ENCODE data around the gene SLC41A1. TPM values are rescaled to one million over a fixed set of nuclear protein-coding genes. Genes with fewer than 3 reads are reported as not detected.

SLC41A1 gene
- total RNA-seq, 1 donor from 2014 or later, result 19.4 TPM

- no peak overlapping the region for H3K27ac Mint-ChIP-seq
- no peak overlapping the region for H3K4me3 Mint-ChIP-seq
- no peak for TF ChIP-seq CTCF (IDR thresholded peaks at IDR 0.05; ENCODE audit: unreplicated experiment)
- no peaks in the 10 kb centered on the region for H3K9me3 Mint-ChIP-seq
- no peaks in the 10 kb centered on the region for H3K27me3 Mint-ChIP-seq (ENCODE audit: low read depth)
- DNase-seq (ENCODE audit: low spot score in 2 of 2, unreplicated experiment in 2 of 2), result no peak
- H3K4me1 Mint-ChIP-seq, result no peaks in the 10 kb centered on the region
- H3K36me3 Mint-ChIP-seq, result peaks cover 4% of the 10 kb centered on the region
These were observed 27.6 kb downstream of the SLC41A1 start for GRCh38 chr1:205785446-205785845.

- TF ChIP-seq CTCF (IDR thresholded peaks at IDR 0.05; ENCODE audit: unreplicated experiment), result no peak
- no peak for DNase-seq (ENCODE audit: low spot score in 2 of 2, unreplicated experiment in 2 of 2)
- no peak overlapping the region for H3K4me3 Mint-ChIP-seq
These were observed 29.1 kb downstream of the SLC41A1 start for GRCh38 chr1:205783904-205784303.

GRCh38 chr1:205783433-205783795 is 29.6 kb downstream of the SLC41A1 start:
- Mint-ChIP-seq H3K4me3 (no peak overlapping the region), H3K9me3 (no peaks in the 10 kb centered on the region), H3K27ac (no peak overlapping the region), H3K36me3 (no peaks in the 10 kb centered on the region), H3K27me3 (ENCODE audit: low read depth) (no peaks in the 10 kb centered on the region), H3K4me1 (no peaks in the 10 kb centered on the region)
- TF ChIP-seq CTCF (IDR thresholded peaks at IDR 0.05; ENCODE audit: unreplicated experiment), result no peak
- no peak for DNase-seq (ENCODE audit: low spot score in 2 of 2, unreplicated experiment in 2 of 2)

More at GRCh38 chr1:205783904-205784303, 29.1 kb downstream of the SLC41A1 start:
- Mint-ChIP-seq H3K9me3 (no peaks in the 10 kb centered on the region), H3K27ac (no peak overlapping the region), H3K36me3 (no peaks in the 10 kb centered on the region), H3K4me1 (no peaks in the 10 kb centered on the region), H3K27me3 (ENCODE audit: low read depth) (no peaks in the 10 kb centered on the region)

GRCh38 chr1:205782627-205783432 is 30.2 kb downstream of the SLC41A1 start:
- H3K36me3 Mint-ChIP-seq, result no peaks in the 10 kb centered on the region
- no peaks in the 10 kb centered on the region for H3K27me3 Mint-ChIP-seq (ENCODE audit: low read depth)
- no peak for TF ChIP-seq CTCF (IDR thresholded peaks at IDR 0.05; ENCODE audit: unreplicated experiment)
- H3K9me3 Mint-ChIP-seq, result no peaks in the 10 kb centered on the region
- no peak overlapping the region for H3K27ac Mint-ChIP-seq
- no peak for DNase-seq (ENCODE audit: low spot score in 2 of 2, unreplicated experiment in 2 of 2)
- no peak overlapping the region for H3K4me3 Mint-ChIP-seq
- no peaks in the 10 kb centered on the region for H3K4me1 Mint-ChIP-seq

GRCh38 chr1:205780335-205780734 is 32.7 kb downstream of the SLC41A1 start:
- TF ChIP-seq CTCF (IDR thresholded peaks at IDR 0.05; ENCODE audit: unreplicated experiment), result no peak
- peaks cover 3% of the 10 kb centered on the region for H3K4me1 Mint-ChIP-seq
- DNase-seq (ENCODE audit: low spot score in 2 of 2, unreplicated experiment in 2 of 2), result no peak
- H3K27me3 Mint-ChIP-seq (ENCODE audit: low read depth), result peaks cover 9% of the 10 kb centered on the region
- no peaks in the 10 kb centered on the region for H3K36me3 Mint-ChIP-seq
- H3K4me3 Mint-ChIP-seq, result no peak overlapping the region
- no peaks in the 10 kb centered on the region for H3K9me3 Mint-ChIP-seq
- H3K27ac Mint-ChIP-seq, result no peak overlapping the region

Data from mesothelial cell of epicardium (in vitro differentiated cells).